ENCODE data around the gene HSPA12A. TPM values are rescaled to one million over a fixed set of nuclear protein-coding genes. Genes with fewer than 3 reads are reported as not detected.
A peak's percentile ranks its signal among the peaks of the same experiment; 100 is the strongest.

Gene HSPA12A
- polyA plus RNA-seq, 2 of the 4 experiments (the other 2 are of a cell fraction), result 16.9 to 17.0 TPM

DNA sequence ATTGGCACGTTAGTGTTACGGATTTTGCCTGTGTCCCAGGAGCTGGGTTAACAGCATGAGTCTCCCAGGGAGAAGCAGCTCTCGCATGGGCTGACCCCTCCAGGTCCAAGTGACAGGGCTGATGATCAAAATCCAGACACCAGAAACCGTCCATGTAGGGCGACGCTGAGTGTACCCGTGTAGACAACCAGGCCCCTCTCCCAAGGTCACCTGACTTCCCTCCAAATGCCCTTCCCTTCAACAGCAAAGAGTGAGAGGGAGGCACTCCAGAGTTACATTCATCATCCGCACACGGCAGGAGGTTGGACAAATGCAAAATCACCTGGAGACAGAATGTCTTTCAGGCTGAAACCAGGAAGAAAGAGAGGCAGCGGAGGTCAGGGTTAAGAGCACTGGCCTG is 14.9 kb upstream of the HSPA12A start:
- no peak for FAIRE-seq
- 82% methylated on average over 9 of the region's 10 CpGs for WGBS (ENCODE audit: missing lambda C conversion rate)

DNA sequence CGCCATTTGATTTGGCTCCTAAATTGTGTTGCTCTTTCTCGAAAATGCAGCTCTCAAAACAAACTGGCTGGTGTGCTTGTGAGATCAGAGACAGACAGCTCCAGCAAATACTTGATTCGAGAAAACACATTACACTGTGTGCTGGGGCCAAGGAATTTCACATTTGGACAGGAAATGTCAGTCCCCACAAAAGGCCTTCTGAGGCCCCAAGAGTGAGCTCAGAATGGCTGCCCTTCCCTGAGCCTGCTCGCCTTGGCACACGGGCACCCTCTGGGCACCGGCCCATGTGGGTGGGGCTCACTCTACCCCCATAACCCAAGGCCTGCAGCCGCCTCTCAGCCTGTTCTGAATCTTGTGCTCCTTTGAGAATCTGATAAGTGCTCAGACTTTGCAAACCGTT is 13.9 kb upstream of the HSPA12A start:
- peaks cover 20% of the 10 kb centered on the region for H3K4me1 ChIP-seq
- POLR2A ChIA-PET, result no interaction called here
- no peak for TF ChIP-seq CBX2 (IDR thresholded peaks at IDR 0.05; ENCODE audit: borderline replicate concordance, low read depth)
- TF ChIP-seq FOSB (CRISPR knock-in tag; IDR thresholded peaks at IDR 0.05), result no peak
- no peak for TF ChIP-seq KDM1A (IDR thresholded peaks at IDR 0.05; ENCODE audit: low read depth)
- TF ChIP-seq SREBF2 (IDR thresholded peaks at IDR 0.05), result no peak
- TF ChIP-seq NFE2L2 (conservative IDR thresholded peaks at IDR 0.05; ENCODE audit: low read length), result no peak
- TF ChIP-seq EHMT2 (IDR thresholded peaks at IDR 0.05; ENCODE audit: low read depth), result no peak
- no peak for TF ChIP-seq KDM5A (IDR thresholded peaks at IDR 0.05)
- no peak for TF ChIP-seq NR3C1 (IDR thresholded peaks at IDR 0.05)
- TF ChIP-seq RARB (CRISPR knock-in tag; IDR thresholded peaks at IDR 0.05), result no peak
- no peak for TF ChIP-seq CEBPB (IDR thresholded peaks at IDR 0.05)
- TF ChIP-seq GATA3 (IDR thresholded peaks at IDR 0.05; ENCODE audit: borderline replicate concordance), result no peak
- no peak for TF ChIP-seq HEYL (CRISPR knock-in tag; IDR thresholded peaks at IDR 0.05)
- TF ChIP-seq MYC (IDR thresholded peaks at IDR 0.05; ENCODE audit: borderline replicate concordance, low read length), result no peak
- no peak for TF ChIP-seq CBX8 (IDR thresholded peaks at IDR 0.05)
- no peak for TF ChIP-seq RFX5 (IDR thresholded peaks at IDR 0.05)
- TF ChIP-seq, protein P1, sequence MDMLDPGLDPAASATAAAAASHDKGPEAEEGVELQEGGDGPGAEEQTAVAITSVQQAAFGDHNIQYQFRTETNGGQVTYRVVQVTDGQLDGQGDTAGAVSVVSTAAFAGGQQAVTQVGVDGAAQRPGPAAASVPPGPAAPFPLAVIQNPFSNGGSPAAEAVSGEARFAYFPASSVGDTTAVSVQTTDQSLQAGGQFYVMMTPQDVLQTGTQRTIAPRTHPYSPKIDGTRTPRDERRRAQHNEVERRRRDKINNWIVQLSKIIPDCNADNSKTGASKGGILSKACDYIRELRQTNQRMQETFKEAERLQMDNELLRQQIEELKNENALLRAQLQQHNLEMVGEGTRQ (IDR thresholded peaks at IDR 0.05), result no peak
- TF ChIP-seq, protein P2, sequence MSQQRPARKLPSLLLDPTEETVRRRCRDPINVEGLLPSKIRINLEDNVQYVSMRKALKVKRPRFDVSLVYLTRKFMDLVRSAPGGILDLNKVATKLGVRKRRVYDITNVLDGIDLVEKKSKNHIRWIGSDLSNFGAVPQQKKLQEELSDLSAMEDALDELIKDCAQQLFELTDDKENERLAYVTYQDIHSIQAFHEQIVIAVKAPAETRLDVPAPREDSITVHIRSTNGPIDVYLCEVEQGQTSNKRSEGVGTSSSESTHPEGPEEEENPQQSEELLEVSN (IDR thresholded peaks at IDR 0.05; ENCODE audit: borderline replicate concordance, low read depth), result no peak
- TF ChIP-seq POLR2A (IDR thresholded peaks at IDR 0.05; ENCODE audit: low read length), result no peak
- H3K4me2 ChIP-seq, result no peak overlapping the region
- no peak for FAIRE-seq
- CTCF ChIA-PET, result interaction anchor here (1.1 to 2.2 kb wide), 3 partner anchors 10 to 32 kb away, joined by 3 to 8 read pairs (median 3); no protein-coding TSS in a partner anchor
- no peak overlapping the region for H3K27ac ChIP-seq
- H3K4me3 ChIP-seq, result no peak overlapping the region
- ATAC-seq, result 0 out of 6 replicates have a peak, but pooled peaks of 1 of the 2 experiments have one; percentile 16
- H3K9me3 ChIP-seq, result no peaks in the 10 kb centered on the region
- no peak for DNase-seq (ENCODE audit: low read depth in 1 of 2, low spot score in 1 of 2)
- 66% methylated on average over 8 of the region's 8 CpGs for WGBS (ENCODE audit: missing lambda C conversion rate)

More for the DNA sequence above, 14.9 kb upstream of the HSPA12A start:
- DNase-seq (ENCODE audit: low read depth in 1 of 2, low spot score in 1 of 2), result no peak
- no peak overlapping the region for H3K4me2 ChIP-seq
- no peak for TF ChIP-seq FOSL2 (IDR thresholded peaks at IDR 0.05)
- TF ChIP-seq FOSL2 (CRISPR knock-in tag; IDR thresholded peaks at IDR 0.05), result no peak
- TF ChIP-seq HEYL (CRISPR knock-in tag; IDR thresholded peaks at IDR 0.05), result no peak
- TF ChIP-seq SMC3 (IDR thresholded peaks at IDR 0.05), result no peak
- no peak for TF ChIP-seq NFE2L2 (conservative IDR thresholded peaks at IDR 0.05; ENCODE audit: low read length)
- TF ChIP-seq CHD2 (IDR thresholded peaks at IDR 0.05; ENCODE audit: low read length, partially characterized antibody), result no peak
- TF ChIP-seq, protein P3, sequence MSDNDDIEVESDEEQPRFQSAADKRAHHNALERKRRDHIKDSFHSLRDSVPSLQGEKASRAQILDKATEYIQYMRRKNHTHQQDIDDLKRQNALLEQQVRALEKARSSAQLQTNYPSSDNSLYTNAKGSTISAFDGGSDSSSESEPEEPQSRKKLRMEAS (IDR thresholded peaks at IDR 0.05), result no peak
- TF ChIP-seq, protein P2 (IDR thresholded peaks at IDR 0.05; ENCODE audit: borderline replicate concordance, low read depth), result no peak
- no peak for TF ChIP-seq MAZ (IDR thresholded peaks at IDR 0.05; ENCODE audit: borderline replicate concordance, low read depth, low read length)
- no peak for TF ChIP-seq JUNB (IDR thresholded peaks at IDR 0.05)
- no peak for TF ChIP-seq CBX8 (IDR thresholded peaks at IDR 0.05)
- no peak for TF ChIP-seq PHF8 (IDR thresholded peaks at IDR 0.05; ENCODE audit: borderline replicate concordance, low read depth)
- TF ChIP-seq RAD21 (conservative IDR thresholded peaks at IDR 0.05 in 1 of 2, IDR thresholded peaks at IDR 0.05 in 1 of 2), result no peak
- TF ChIP-seq KDM1A (IDR thresholded peaks at IDR 0.05; ENCODE audit: low read depth), result no peak
- TF ChIP-seq ZSCAN20 (CRISPR knock-in tag; IDR thresholded peaks at IDR 0.05), result no peak
- TF ChIP-seq RNF2 (IDR thresholded peaks at IDR 0.05; ENCODE audit: borderline replicate concordance, low read depth), result no peak
- no peak for TF ChIP-seq JUN (IDR thresholded peaks at IDR 0.05)
- no peak for TF ChIP-seq ESRRA (IDR thresholded peaks at IDR 0.05; ENCODE audit: borderline replicate concordance, low read length)
- ChIA-PET CTCF (interaction anchor here (1.3 to 2.2 kb wide), 2 partner anchors 21 to 31 kb away, joined by 3 to 8 read pairs; no protein-coding TSS in a partner anchor), POLR2A (no interaction called here)
- H3K9me3 ChIP-seq, result no peaks in the 10 kb centered on the region
- peaks cover 17% of the 10 kb centered on the region for H3K4me1 ChIP-seq
- no peak overlapping the region for H3K27ac ChIP-seq
- no peak overlapping the region for H3K4me3 ChIP-seq
- no peak for ATAC-seq
